Uterus (tissue), 4 donors: ENCODE measurements around the gene HLA-DRB1. TPM values are rescaled to one million over a fixed set of nuclear protein-coding genes. Genes with fewer than 3 reads are reported as not detected.

Source experiments
- DNase-seq, 2 donors: peaks; one replicate each; pipeline ENCODE4 v3.0.0-alpha.2; 2019 to 2020
- H3K27ac ChIP-seq, 2 donors: fragments of 200-600 bp; sonication (generic); 1 replicate in 1 of 2; 2 replicates in 1 of 2; pipeline ENCODE4 v1.5.1; 2016 to 2018
- H3K27me3 ChIP-seq, 2 donors: fragments of 200-600 bp; sonication (generic); one replicate each; pipeline ENCODE4 v1.5.1; 2018 to 2019; ENCODE audit warnings: control low read depth in 1 of 2
- H3K36me3 ChIP-seq, 2 donors: fragments of 200-600 bp; sonication (generic); one replicate each; pipeline ENCODE4 v1.5.1; 2019; ENCODE audit warnings: control low read depth in 1 of 2
- H3K4me1 ChIP-seq, 2 donors: fragments of 200-600 bp; sonication (generic); one replicate each; pipeline ENCODE4 v1.5.1; 2018 to 2019; ENCODE audit warnings: control low read depth in 1 of 2
- H3K4me3 ChIP-seq, 2 donors: fragments of 200-600 bp; sonication (generic); 1 replicate in 1 of 2; 2 replicates in 1 of 2; pipeline ENCODE4 v1.5.1; 2018 to 2019; ENCODE audit warnings: mild to moderate bottlenecking in 1 of 2
- H3K9me3 ChIP-seq, 2 donors: fragments of 200-600 bp; sonication (generic); one replicate each; pipeline ENCODE4 v1.5.1; 2019; ENCODE audit warnings: control low read depth in 1 of 2
- CTCF ChIP-seq, 4 experiments: fragments of 200-600 bp in 2 of 4; fragments of 450-650 bp in 2 of 4; sonication (generic) in 2 of 4; IDR thresholded peaks; one replicate each; pipeline ENCODE4 v1.5.1; 2016 to 2019; ENCODE audit warnings: antibody characterized with exemption in 4 of 4, mild to moderate bottlenecking in 2 of 4, moderate library complexity in 1 of 4
- POLR2A ChIP-seq, 2 donors: fragments of 450-650 bp; IDR thresholded peaks; one replicate each; pipeline ENCODE4 v1.6.1; 2016; ENCODE audit warnings: antibody characterized with exemption in 2 of 2, mild to moderate bottlenecking in 1 of 2, moderate library complexity in 1 of 2
- intact Hi-C: fragments of 100-400 bp; cut with DNase I; formaldehyde crosslinking; loops from one replicate; pipeline ENCODE4 v1.15.1; 2023; ENCODE audit warnings: low total_unique reads
- total RNA-seq, 4 donors: library from RNA; depleted of rRNA in 3 of 4; stranded (reverse); fragments of >200 nt in 3 of 4; gene quantifications; one replicate each; pipeline versions ENCODE4 v1.1.0 to v1.2.4, GENCODE V29; 2014 to 2023
- donor health status: DM: yes; HTN: yes; CAD: no.

HLA-DRB1 gene
- total RNA-seq, 4 donors from 2014 or later = 15.9 to 197 (median 79.2) TPM

GRCh38 chr6:32570363-32570905 is 19.2 kb downstream of the HLA-DRB1 start:
- Histone ChIP-seq H3K27ac (no peak overlapping the region), H3K4me3 (no peak overlapping the region), H3K9me3 (no peaks in the 10 kb centered on the region), H3K4me1 (no peaks in the 10 kb centered on the region), H3K36me3 (no peaks in the 10 kb centered on the region), H3K27me3 (no peaks in the 10 kb centered on the region)
- intact Hi-C loops = no loop called here
- TF ChIP-seq POLR2A (IDR thresholded peaks at IDR 0.05) (no peak), CTCF (IDR thresholded peaks at IDR 0.05) (no peak)
- DNase-seq = no peak

GRCh38 chr6:32568561-32568960 is 21.1 kb downstream of the HLA-DRB1 start:
- no peaks in the 10 kb centered on the region for H3K4me1 ChIP-seq
- H3K4me3 ChIP-seq = no peak overlapping the region
- no peaks in the 10 kb centered on the region for H3K9me3 ChIP-seq
- intact Hi-C loops = no loop called here
- no peak overlapping the region for H3K27ac ChIP-seq
- TF ChIP-seq POLR2A (IDR thresholded peaks at IDR 0.05) (no peak), CTCF (IDR thresholded peaks at IDR 0.05) (no peak)
- H3K36me3 ChIP-seq = no peaks in the 10 kb centered on the region
- DNase-seq = no peak
- no peaks in the 10 kb centered on the region for H3K27me3 ChIP-seq

- Histone ChIP-seq H3K36me3 (no peaks in the 10 kb centered on the region), H3K27me3 (no peaks in the 10 kb centered on the region), H3K4me3 (no peak overlapping the region), H3K27ac (no peak overlapping the region), H3K9me3 (no peaks in the 10 kb centered on the region), H3K4me1 (no peaks in the 10 kb centered on the region)
- intact Hi-C loops = no loop called here
- DNase-seq = no peak
- TF ChIP-seq CTCF (IDR thresholded peaks at IDR 0.05) (no peak), POLR2A (IDR thresholded peaks at IDR 0.05) (no peak)
Measured at GRCh38 chr6:32566957-32567356, 22.7 kb downstream of the HLA-DRB1 start.

- TF ChIP-seq POLR2A (IDR thresholded peaks at IDR 0.05) (no peak), CTCF (IDR thresholded peaks at IDR 0.05) (no peak)
- no peak overlapping the region for H3K4me3 ChIP-seq
- no peaks in the 10 kb centered on the region for H3K27me3 ChIP-seq
- H3K9me3 ChIP-seq = no peaks in the 10 kb centered on the region
- no peaks in the 10 kb centered on the region for H3K4me1 ChIP-seq
- no peaks in the 10 kb centered on the region for H3K36me3 ChIP-seq
- no peak overlapping the region for H3K27ac ChIP-seq
- intact Hi-C loops = no loop called here
- no peak for DNase-seq
Measured at GRCh38 chr6:32565511-32565910, 24.1 kb downstream of the HLA-DRB1 start.

GRCh38 chr6:32562940-32563339 is 26.7 kb downstream of the HLA-DRB1 start:
- no peak for TF ChIP-seq CTCF (IDR thresholded peaks at IDR 0.05)
- TF ChIP-seq POLR2A (IDR thresholded peaks at IDR 0.05) = no peak
- DNase-seq = no peak
- intact Hi-C loops = no loop called here
- Histone ChIP-seq H3K27me3 (no peaks in the 10 kb centered on the region), H3K9me3 (no peaks in the 10 kb centered on the region), H3K27ac (no peak overlapping the region), H3K4me3 (no peak overlapping the region), H3K4me1 (no peaks in the 10 kb centered on the region), H3K36me3 (no peaks in the 10 kb centered on the region)
